Measurements from ENCODE around the gene UBN1.

UBN1 gene

DNA sequence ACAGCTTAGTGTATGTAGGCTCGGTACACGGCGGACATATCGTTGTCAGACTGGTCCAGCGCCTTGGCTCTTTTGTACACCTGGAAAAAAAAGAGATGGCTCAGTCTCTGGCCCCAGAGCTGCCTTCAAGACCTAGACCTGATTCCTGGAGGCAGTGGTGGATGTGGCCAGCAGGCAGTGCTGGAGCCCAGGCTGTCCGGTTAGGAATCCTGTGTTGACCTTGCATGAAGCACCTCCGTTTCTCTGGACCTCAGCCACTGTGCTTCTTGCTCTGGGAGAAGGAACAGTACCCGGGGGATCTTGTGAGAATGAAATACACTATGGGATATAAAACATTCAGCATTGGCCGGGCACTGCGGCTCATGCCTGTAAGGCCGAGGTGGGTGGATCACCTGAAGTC is 42.0 kb upstream of the UBN1 start:
- no peaks in the 10 kb centered on the region for H3K27me3 Mint-ChIP-seq
- no peak for ATAC-seq (replicated peaks)
- DNase-seq = no peak
- H3K9me3 Mint-ChIP-seq = no peaks in the 10 kb centered on the region
- H3K4me3 Mint-ChIP-seq = no peak overlapping the region
- peaks cover 4 to 10% of the 10 kb centered on the region in 2 donors for H3K4me1 Mint-ChIP-seq (ENCODE audit: low read depth in 2 of 2)
- H3K27ac Mint-ChIP-seq = peak overlapping the region in 1 of 2 donors; percentile 32
- H3K36me3 Mint-ChIP-seq (ENCODE audit: insufficient read depth) = peaks cover 55% of the 10 kb centered on the region

DNA sequence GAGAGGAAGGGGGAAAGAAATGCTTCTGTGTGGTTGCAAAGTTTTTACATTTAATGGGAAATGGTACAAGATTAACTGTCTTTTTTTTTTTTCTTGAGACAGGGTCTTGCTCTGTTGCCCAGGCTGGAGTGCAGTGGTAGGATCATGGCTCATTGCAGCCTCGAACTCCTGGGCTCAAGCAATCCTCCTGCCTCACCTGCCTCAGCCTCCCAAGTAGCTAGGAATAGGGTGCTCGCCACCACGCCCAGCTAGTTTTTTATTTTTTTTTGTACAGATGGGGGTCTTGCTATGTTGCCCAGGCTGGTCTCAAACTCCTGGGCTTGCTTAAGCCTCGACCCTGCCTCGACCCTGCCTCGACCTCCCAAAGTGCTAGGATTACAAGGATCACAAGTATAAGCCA is 41.0 kb upstream of the UBN1 start:
- H3K4me3 Mint-ChIP-seq = no peak overlapping the region
- H3K9me3 Mint-ChIP-seq = no peaks in the 10 kb centered on the region

DNA sequence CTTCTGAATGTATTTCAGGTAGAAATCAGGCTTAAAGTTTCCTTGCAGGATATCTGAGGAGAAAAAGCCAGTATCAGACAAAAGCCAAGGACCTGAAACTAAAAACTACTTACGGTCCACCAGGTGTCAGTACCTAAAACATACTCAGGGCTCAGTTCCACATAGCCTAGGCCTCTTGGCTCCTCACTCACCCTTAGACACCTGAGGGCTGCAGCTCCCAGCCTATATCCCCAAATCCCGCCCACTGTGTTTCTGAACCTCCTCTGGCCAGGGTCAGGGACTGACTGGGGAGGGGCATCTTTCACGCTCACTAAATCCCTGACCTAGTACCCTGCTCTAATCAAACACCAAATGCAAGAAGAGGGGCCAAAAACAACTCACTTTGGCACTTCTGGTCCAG is 36.0 kb upstream of the UBN1 start:
- Mint-ChIP-seq H3K36me3 (ENCODE audit: insufficient read depth) (peaks cover 81% of the 10 kb centered on the region), H3K9me3 (no peaks in the 10 kb centered on the region), H3K27me3 (no peaks in the 10 kb centered on the region), H3K27ac (no peak overlapping the region), H3K4me1 (ENCODE audit: low read depth in 2 of 2) (peaks cover 0 to 3% of the 10 kb centered on the region in 2 donors), H3K4me3 (no peak overlapping the region)
- no peak for ATAC-seq (replicated peaks)
- no peak for DNase-seq

More for the DNA sequence above, 41.0 kb upstream of the UBN1 start:
- Mint-ChIP-seq H3K36me3 (ENCODE audit: insufficient read depth) (peaks cover 65% of the 10 kb centered on the region), H3K27ac (no peak overlapping the region), H3K27me3 (no peaks in the 10 kb centered on the region), H3K4me1 (ENCODE audit: low read depth in 2 of 2) (peaks cover 4 to 6% of the 10 kb centered on the region in 2 donors)
- no peak for ATAC-seq (replicated peaks)
- DNase-seq = no peak

DNA sequence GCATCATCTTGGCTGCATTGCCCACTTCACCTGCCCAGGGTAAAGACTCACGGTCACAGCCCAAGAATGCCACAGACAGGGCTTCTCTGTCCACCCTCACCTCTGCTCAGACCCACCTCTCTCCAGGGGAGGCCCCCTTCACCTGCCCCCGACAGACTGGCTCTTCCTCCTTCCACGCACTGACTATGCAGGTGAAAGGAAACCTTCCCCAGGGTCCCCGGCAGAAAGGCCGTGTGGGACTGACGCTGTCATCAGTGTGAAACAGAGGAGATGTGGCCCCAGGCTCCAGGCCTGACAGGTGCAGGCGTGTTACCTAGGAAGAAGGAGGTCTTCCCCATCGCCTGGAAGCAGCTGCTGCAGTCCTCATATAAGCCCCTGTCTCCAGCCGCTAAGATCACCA is 35.5 kb upstream of the UBN1 start:
- H3K4me3 Mint-ChIP-seq = no peak overlapping the region
- H3K27me3 Mint-ChIP-seq = no peaks in the 10 kb centered on the region
- ATAC-seq (replicated peaks) (no peak), DNase-seq (no peak)
- H3K9me3 Mint-ChIP-seq = no peaks in the 10 kb centered on the region
- peaks cover 84% of the 10 kb centered on the region for H3K36me3 Mint-ChIP-seq (ENCODE audit: insufficient read depth)
- peaks cover 0 to 3% of the 10 kb centered on the region in 2 donors for H3K4me1 Mint-ChIP-seq (ENCODE audit: low read depth in 2 of 2)
- peak overlapping the region in 1 of 2 donors; percentile 67 for H3K27ac Mint-ChIP-seq

DNA sequence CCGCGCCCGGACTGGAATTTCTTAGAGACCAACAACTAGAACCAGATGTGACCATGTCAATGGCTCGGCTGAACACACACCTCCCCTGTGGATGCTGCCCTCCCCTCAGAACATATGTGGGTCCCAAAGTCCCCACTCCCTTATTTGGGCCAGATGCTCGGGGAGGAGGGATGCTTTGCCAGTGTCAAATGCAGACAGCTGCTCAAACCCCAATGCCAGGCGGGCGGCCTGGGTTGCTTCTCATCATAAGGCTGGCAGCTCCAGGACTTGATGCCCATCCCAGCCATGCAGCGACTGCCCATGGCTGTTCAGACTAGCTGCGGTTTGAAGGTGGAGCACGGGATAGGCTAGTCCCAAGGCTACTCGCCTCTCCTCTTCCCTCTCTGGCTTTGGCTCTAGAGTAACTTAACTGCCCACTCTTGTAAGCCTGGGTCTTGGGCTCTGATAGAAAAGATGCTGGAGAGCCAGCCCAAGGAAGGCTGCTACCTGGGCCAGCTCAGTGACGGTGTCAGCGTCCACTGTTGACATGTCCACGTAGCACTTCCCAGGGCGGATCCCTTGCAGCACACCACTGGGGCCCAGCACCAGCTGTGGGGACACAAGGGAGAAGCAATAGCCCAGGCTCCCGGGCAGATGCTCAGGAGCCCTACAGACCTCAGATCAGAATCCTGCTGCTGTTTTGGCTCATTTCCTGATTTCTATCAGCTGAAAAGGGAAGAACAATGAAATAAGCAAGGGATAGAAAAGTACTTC is 33.9 kb upstream of the UBN1 start:
- Mint-ChIP-seq H3K27ac (no peak overlapping the region), H3K36me3 (ENCODE audit: insufficient read depth) (peaks cover 84% of the 10 kb centered on the region), H3K27me3 (no peaks in the 10 kb centered on the region), H3K9me3 (no peaks in the 10 kb centered on the region), H3K4me1 (ENCODE audit: low read depth in 2 of 2) (peaks cover 0 to 3% of the 10 kb centered on the region in 2 donors), H3K4me3 (no peak overlapping the region)
- ATAC-seq (replicated peaks) = no peak
- no peak for DNase-seq

DNA sequence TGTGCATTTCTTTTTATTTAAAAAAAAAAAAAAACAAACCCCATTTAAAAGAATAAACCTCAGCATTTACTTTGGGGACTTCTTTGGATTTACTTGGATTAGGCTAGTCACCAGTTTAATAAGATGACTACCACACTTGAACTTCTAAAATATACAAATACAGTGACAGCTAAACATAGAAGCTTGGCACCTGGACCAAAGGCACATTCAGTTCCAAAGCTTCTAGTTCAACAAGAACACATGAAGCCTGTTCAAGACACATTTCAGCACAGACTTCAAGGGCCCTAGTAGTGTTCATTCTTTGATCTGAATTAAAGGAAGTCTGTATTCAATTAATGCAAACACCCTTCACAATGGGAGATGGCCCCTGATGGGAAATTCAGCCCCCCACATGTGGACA is 33.2 kb upstream of the UBN1 start:
- ATAC-seq (replicated peaks) = no peak
- no peak for DNase-seq
- Mint-ChIP-seq H3K36me3 (ENCODE audit: insufficient read depth) (peaks cover 84% of the 10 kb centered on the region), H3K9me3 (no peaks in the 10 kb centered on the region), H3K4me1 (ENCODE audit: low read depth in 2 of 2) (peaks cover 0 to 3% of the 10 kb centered on the region in 2 donors), H3K27ac (no peak overlapping the region), H3K4me3 (no peak overlapping the region), H3K27me3 (no peaks in the 10 kb centered on the region)

DNA sequence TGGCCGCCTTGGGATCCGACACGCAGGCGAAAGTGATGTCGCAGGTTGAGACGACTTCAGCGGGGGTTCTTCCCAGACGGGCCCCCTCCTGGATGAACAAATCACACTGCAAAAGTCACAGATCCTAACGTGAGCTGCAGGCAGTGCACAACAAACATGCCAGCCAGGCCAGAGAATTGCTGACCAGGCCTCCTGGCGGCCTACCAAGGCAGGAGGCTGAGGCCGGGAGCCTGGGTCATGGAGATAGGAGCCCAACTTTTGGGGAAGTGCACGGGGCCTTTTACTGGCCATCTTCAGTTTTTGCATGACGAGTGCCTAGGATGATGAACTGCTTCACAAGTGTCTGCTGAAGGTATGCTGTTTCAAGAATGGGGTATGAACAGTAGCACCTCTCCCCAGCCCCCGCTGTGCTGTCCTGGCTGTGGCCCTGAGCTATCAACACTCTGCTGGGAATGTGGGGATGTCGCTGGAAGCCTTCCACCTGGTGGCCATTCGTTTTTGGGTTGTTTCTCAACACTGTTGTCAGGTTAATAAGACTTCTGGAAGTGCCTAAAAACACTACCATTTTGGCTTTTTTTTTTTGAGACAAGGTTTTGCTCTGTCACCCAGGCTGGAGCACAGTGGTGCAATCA is 32.6 kb upstream of the UBN1 start:
- no peak overlapping the region for H3K27ac Mint-ChIP-seq
- H3K36me3 Mint-ChIP-seq (ENCODE audit: insufficient read depth) = peaks cover 78% of the 10 kb centered on the region
- DNase-seq (no peak), ATAC-seq (replicated peaks) (no peak)
- peaks cover 0 to 3% of the 10 kb centered on the region in 2 donors for H3K4me1 Mint-ChIP-seq (ENCODE audit: low read depth in 2 of 2)
- no peak overlapping the region for H3K4me3 Mint-ChIP-seq
- H3K27me3 Mint-ChIP-seq = no peaks in the 10 kb centered on the region
- no peaks in the 10 kb centered on the region for H3K9me3 Mint-ChIP-seq

DNA sequence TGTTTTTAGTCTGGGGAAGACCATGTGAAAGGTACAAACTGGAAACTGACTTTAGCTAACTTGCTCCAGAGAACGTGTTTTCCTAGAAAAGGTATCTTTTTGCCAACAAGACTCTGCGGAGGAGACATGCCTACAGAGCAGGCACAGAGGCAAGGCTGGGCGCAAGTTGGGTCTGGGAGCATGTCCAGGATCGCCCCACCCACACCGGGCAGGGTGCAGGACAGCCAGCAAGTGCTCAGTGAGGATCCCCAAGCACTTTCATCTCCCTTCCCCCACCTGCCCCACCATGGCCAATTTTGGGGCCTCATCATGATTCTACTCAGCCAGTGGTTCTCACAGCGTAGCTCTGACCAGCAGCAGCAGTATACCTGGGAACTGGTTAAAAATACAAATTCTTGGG is 26.6 kb upstream of the UBN1 start:
- H3K27ac Mint-ChIP-seq = peak overlapping the region in 1 of 2 donors; percentile 31
- ATAC-seq (replicated peaks) (no peak), DNase-seq (no peak)
- H3K4me1 Mint-ChIP-seq (ENCODE audit: low read depth in 2 of 2) = peaks cover 3 to 9% of the 10 kb centered on the region in 2 donors
- H3K36me3 Mint-ChIP-seq (ENCODE audit: insufficient read depth) = peaks cover 74% of the 10 kb centered on the region
- H3K9me3 Mint-ChIP-seq = no peaks in the 10 kb centered on the region
- H3K4me3 Mint-ChIP-seq = no peak overlapping the region
- H3K27me3 Mint-ChIP-seq = no peaks in the 10 kb centered on the region

DNA sequence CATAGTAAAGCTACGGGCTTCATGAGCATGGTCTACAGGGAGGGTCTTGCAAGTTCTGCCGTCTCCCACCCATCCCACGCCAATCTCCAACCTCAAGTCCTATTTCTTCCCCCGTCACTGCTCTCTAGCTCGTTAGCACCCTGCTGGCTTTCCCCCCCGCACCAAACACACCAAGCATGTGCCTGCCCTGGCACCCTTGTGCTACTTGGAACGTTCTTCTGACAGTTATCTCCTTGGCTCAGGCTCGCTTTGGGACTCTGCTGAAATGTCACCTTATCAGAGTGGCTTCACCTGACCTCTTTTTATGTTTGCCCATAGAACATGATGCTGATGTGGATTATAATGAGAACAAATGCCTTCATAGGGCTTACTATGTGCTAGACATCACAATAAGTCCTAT is 22.1 kb upstream of the UBN1 start:
- no peak overlapping the region for H3K4me3 Mint-ChIP-seq
- H3K9me3 Mint-ChIP-seq = no peaks in the 10 kb centered on the region
- H3K27me3 Mint-ChIP-seq = no peaks in the 10 kb centered on the region
- H3K36me3 Mint-ChIP-seq (ENCODE audit: insufficient read depth) = peaks cover 86% of the 10 kb centered on the region
- no peak for DNase-seq
- ATAC-seq (replicated peaks) = no peak
- peaks cover 3 to 6% of the 10 kb centered on the region in 2 donors for H3K4me1 Mint-ChIP-seq (ENCODE audit: low read depth in 2 of 2)
- peak overlapping the region in 1 of 2 donors; percentile 18 for H3K27ac Mint-ChIP-seq

DNA sequence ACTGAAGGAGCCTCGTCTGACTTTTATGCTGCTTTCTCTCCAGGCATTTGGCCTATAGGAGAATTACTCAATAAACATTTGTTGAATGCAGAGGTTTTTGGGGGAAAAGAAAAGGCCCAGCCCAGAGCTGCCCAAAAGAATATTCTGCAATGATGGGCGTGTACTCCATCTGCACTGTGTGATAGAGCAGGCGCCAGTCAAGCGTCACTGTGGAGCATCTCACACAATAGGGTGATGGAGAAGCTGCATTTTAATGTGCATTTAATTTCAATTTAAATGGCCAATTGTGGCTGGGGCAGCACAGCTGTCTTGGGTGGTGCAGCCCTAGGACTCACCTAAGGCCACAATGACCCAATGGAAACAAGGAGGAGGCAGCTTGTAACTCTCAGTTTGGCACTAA is 20.8 kb upstream of the UBN1 start:
- no peak for DNase-seq
- no peak overlapping the region for H3K4me3 Mint-ChIP-seq
- no peak for ATAC-seq (replicated peaks)
- H3K9me3 Mint-ChIP-seq = no peaks in the 10 kb centered on the region
- H3K36me3 Mint-ChIP-seq (ENCODE audit: insufficient read depth) = peaks cover 89% of the 10 kb centered on the region
- H3K4me1 Mint-ChIP-seq (ENCODE audit: low read depth in 2 of 2) = peaks cover 3 to 6% of the 10 kb centered on the region in 2 donors
- H3K27ac Mint-ChIP-seq = no peak overlapping the region
- no peaks in the 10 kb centered on the region for H3K27me3 Mint-ChIP-seq

DNA sequence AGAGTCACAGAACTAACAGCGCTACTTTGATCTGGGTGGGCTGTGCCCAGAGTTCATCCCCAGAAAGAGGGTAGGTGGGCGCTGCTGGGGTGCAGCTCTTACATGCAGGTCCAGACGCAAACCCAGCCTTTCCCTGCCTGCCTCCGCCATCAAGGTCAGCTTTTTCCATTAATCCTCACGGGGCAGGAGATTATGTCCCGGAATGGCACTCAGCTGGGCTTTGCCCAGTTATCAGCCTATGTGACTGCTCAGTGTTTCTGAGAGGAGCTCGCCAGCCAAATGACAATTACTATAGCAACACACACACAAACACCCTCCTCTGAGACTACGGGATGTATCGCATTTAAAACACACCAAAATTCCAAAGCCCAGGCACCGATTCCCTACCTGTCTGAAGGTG is 20.3 kb upstream of the UBN1 start:
- no peak overlapping the region for H3K4me3 Mint-ChIP-seq
- H3K9me3 Mint-ChIP-seq = no peaks in the 10 kb centered on the region
- ATAC-seq (replicated peaks) = no peak
- no peaks in the 10 kb centered on the region for H3K27me3 Mint-ChIP-seq
- peaks cover 92% of the 10 kb centered on the region for H3K36me3 Mint-ChIP-seq (ENCODE audit: insufficient read depth)
- H3K4me1 Mint-ChIP-seq (ENCODE audit: low read depth in 2 of 2) = peaks cover 3 to 6% of the 10 kb centered on the region in 2 donors
- no peak overlapping the region for H3K27ac Mint-ChIP-seq
- no peak for DNase-seq

DNA sequence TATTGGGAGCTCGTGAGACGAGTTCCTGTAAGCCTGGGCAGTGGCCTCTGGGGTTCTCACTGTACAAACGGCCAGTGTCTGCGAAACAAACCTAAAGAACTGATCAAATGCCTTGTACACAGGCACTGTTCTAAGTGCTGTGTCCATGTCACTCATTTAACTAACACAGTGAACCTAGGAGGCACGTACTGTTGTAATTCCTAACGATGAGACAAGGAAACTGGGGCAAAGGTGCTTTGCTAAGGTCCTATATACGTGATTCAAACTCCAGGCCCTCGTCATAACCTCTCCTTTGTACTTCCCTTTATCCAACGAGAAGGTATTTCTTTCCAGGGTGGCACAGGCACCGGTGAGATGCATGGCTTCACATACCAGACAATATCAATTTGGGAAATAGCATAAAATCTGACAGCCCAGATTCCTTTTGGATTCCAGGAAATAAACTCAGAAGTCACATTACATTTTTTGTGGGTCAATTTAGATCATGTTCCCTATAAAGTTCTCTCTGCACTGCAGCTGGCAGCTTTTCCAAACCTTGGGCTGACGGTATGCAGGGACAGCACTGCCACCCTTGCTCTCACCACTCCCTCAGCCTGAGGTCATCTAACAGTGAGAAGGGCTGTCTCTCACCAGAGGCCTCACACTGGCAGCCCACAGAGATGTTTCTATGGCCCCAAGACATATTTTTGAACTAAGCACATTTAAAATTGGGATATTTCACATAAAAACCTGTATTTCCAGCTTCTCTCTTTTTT is 18.5 kb upstream of the UBN1 start:
- no peak for ATAC-seq (replicated peaks)
- DNase-seq = no peak
- Mint-ChIP-seq H3K27ac (no peak overlapping the region), H3K9me3 (no peaks in the 10 kb centered on the region), H3K27me3 (no peaks in the 10 kb centered on the region), H3K36me3 (ENCODE audit: insufficient read depth) (peaks cover 86% of the 10 kb centered on the region), H3K4me3 (no peak overlapping the region), H3K4me1 (ENCODE audit: low read depth in 2 of 2) (peaks cover 3 to 6% of the 10 kb centered on the region in 2 donors)

DNA sequence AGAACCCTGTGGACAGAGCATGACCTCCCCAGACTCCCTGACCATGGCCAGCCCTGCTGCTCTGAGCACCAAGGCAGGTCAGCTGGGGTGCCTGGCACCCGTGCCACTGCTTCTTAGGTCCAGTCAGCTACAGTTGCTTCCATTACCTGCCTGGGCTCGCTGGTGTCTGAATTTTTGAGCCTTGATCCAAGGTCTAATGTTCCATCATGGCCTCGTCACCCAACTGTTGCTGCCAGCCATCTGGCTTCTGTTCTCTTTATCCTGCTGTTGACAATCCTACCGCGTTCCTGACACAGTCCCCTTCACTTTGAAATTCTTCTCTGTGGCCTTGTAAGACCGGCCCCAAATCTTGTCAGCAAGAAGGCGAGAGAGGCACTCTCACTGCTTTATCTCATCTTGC is 16.9 kb upstream of the UBN1 start:
- Mint-ChIP-seq H3K4me1 (ENCODE audit: low read depth in 2 of 2) (no peaks in the 10 kb centered on the region), H3K36me3 (ENCODE audit: insufficient read depth) (peaks cover 79% of the 10 kb centered on the region), H3K4me3 (no peak overlapping the region), H3K27me3 (no peaks in the 10 kb centered on the region), H3K27ac (peak overlapping the region; percentile 2 to 30), H3K9me3 (no peaks in the 10 kb centered on the region)
- DNase-seq (no peak), ATAC-seq (replicated peaks) (no peak)

DNA sequence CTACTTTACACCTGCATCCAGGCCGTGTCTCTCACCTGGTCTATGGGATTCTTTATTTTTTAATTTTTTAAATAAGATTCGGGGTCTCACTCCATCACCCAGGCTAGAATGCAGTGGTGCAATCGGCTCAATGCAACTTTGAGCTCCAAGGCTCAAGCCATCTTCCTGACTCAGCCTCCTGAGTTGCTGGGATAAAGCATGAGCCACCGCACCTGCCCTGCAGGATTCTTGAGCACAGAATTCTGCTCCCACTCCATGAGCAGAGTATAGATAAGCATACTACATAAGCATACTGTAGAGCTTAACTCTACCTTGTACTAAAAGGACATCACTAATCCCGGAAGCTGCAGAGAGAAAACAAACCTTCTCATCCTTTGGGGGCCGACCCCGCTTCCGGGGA is 15.7 kb upstream of the UBN1 start:
- peaks cover 76% of the 10 kb centered on the region for H3K36me3 Mint-ChIP-seq (ENCODE audit: insufficient read depth)
- no peak overlapping the region for H3K27ac Mint-ChIP-seq
- H3K27me3 Mint-ChIP-seq = no peaks in the 10 kb centered on the region
- H3K9me3 Mint-ChIP-seq = no peaks in the 10 kb centered on the region
- H3K4me1 Mint-ChIP-seq (ENCODE audit: low read depth in 2 of 2) = peaks cover 0 to 3% of the 10 kb centered on the region in 2 donors
- ATAC-seq (replicated peaks) (no peak), DNase-seq (no peak)
- no peak overlapping the region for H3K4me3 Mint-ChIP-seq
